Endodermal cell (in vitro differentiated cells): ENCODE results near the gene SRPRB. TPM values are rescaled to one million over a fixed set of nuclear protein-coding genes. Genes with fewer than 3 reads are reported as not detected.

Experiments
- DNase-seq: peaks from one replicate; pipeline ENCODE4 v3.0.0-alpha.2; 2017
- H3K27ac ChIP-seq: 2 replicates; pipeline ENCODE4 v1.5.1; 2013; ENCODE audit warnings: mild to moderate bottlenecking, low read depth, low read length, moderate library complexity
- H3K27me3 ChIP-seq: 2 replicates; pipeline ENCODE4 v1.6.1; 2013; ENCODE audit warnings: mild to moderate bottlenecking, low read length, moderate library complexity; ENCODE audit not compliant: insufficient read depth, control insufficient read depth, poor library complexity, severe bottlenecking
- H3K36me3 ChIP-seq: 2 replicates; pipeline ENCODE4 v1.7.0; 2013; ENCODE audit warnings: mild to moderate bottlenecking, low read length, moderate library complexity; ENCODE audit not compliant: control insufficient read depth, insufficient read depth
- H3K4me1 ChIP-seq: one replicate; pipeline ENCODE4 v1.7.0; 2013; ENCODE audit warnings: low read length; ENCODE audit not compliant: control insufficient read depth, insufficient read depth
- H3K4me3 ChIP-seq: 2 replicates; pipeline ENCODE4 v1.5.1; 2013; ENCODE audit warnings: mild to moderate bottlenecking, low read length, moderate library complexity
- H3K9ac ChIP-seq: 2 replicates; pipeline ENCODE4 v1.6.1; 2013; ENCODE audit warnings: mild to moderate bottlenecking, low read length, moderate library complexity; ENCODE audit not compliant: poor library complexity, severe bottlenecking; ENCODE audit errors: extremely low read depth
- H3K9me3 ChIP-seq: 2 replicates; pipeline ENCODE4 v1.6.1; 2013; ENCODE audit warnings: mild to moderate bottlenecking, low read length, moderate library complexity; ENCODE audit not compliant: control insufficient read depth
- H3K27ac Mint-ChIP-seq: 2 replicates; pipeline ENCODE4 v1.8.0; 2020; ENCODE audit warnings: mixed read lengths
- H3K27me3 Mint-ChIP-seq: 2 replicates; pipeline ENCODE4 v1.8.0; 2021; ENCODE audit warnings: mild to moderate bottlenecking, mixed read lengths; ENCODE audit not compliant: insufficient read depth
- H3K36me3 Mint-ChIP-seq: 2 replicates; pipeline ENCODE4 v1.8.0; 2020; ENCODE audit warnings: low read depth, mixed read lengths
- H3K4me1 Mint-ChIP-seq: 2 replicates; pipeline ENCODE4 v1.8.0; 2020; ENCODE audit warnings: mixed read lengths
- H3K4me3 Mint-ChIP-seq: 2 replicates; pipeline ENCODE4 v1.8.0; 2020; ENCODE audit warnings: mild to moderate bottlenecking, moderate library complexity, mixed read lengths
- H3K9me3 Mint-ChIP-seq: 2 replicates; pipeline ENCODE4 v1.8.0; 2020; ENCODE audit warnings: mild to moderate bottlenecking, mixed read lengths
- CTCF ChIP-seq: fragments of 200-600 bp; sonication (generic); conservative IDR thresholded peaks from 2 replicates; pipeline ENCODE4 v1.5.0; 2021; ENCODE audit warnings: antibody characterized with exemption, mild to moderate bottlenecking
- WGBS, 2 experiments: methylation state at CpG; one replicate each; pipeline versions ENCODE4 v1.1.5 to v1.1.7; 2013; ENCODE audit warnings: missing lambda C conversion rate in 2 of 2, mixed read lengths in 1 of 2; ENCODE audit not compliant: insufficient coverage in 1 of 2, insufficient read length in 1 of 2; 5-methylcytosine and 5-hydroxymethylcytosine counted together
- total RNA-seq, 2 donors: library from RNA; stranded (reverse); fragmentation: NEBNext Ultra II Directional in 1 of 2; extraction: Animal tissue kit (Norgen Biotek cat#: 25700) in 1 of 2; gene quantifications; 2 replicates in 1 of 2; 3 replicates in 1 of 2; pipeline ENCODE4 v1.2.1, GENCODE V29; 2021

Gene SRPRB
- total RNA-seq, 2 donors from 2014 or later, result 26.1 to 33.6 TPM

GRCh38 chr3:133762539-133762938, 43.1 kb upstream of the SRPRB start:
- Histone ChIP-seq H3K4me1 (no peaks in the 10 kb centered on the region), H3K4me3 (no peak overlapping the region), H3K36me3 (no peaks in the 10 kb centered on the region), H3K27ac (no peak overlapping the region), H3K9me3 (no peaks in the 10 kb centered on the region), H3K27me3 (peaks cover 22% of the 10 kb centered on the region), H3K9ac (no peak overlapping the region)
- Mint-ChIP-seq H3K4me3 (no peak overlapping the region), H3K27ac (no peak overlapping the region), H3K27me3 (peaks cover 2% of the 10 kb centered on the region), H3K9me3 (no peaks in the 10 kb centered on the region), H3K36me3 (no peaks in the 10 kb centered on the region), H3K4me1 (peaks cover 12% of the 10 kb centered on the region)
- no peak for DNase-seq
- 54% methylated on average over 3 of the region's 3 CpGs; no CpG with 5 or more reads in 1 of the 2 experiments for WGBS, 2 experiments
- no peak for TF ChIP-seq CTCF

GRCh38 chr3:133763797-133764683, 41.6 kb upstream of the SRPRB start:
- Histone ChIP-seq H3K27ac (no peak overlapping the region), H3K9ac (no peak overlapping the region), H3K4me1 (no peaks in the 10 kb centered on the region), H3K27me3 (peaks cover 23% of the 10 kb centered on the region), H3K36me3 (no peaks in the 10 kb centered on the region), H3K9me3 (no peaks in the 10 kb centered on the region), H3K4me3 (no peak overlapping the region)
- no peak for DNase-seq
- Mint-ChIP-seq H3K27me3 (peaks cover 2% of the 10 kb centered on the region), H3K36me3 (no peaks in the 10 kb centered on the region), H3K27ac (no peak overlapping the region), H3K9me3 (no peaks in the 10 kb centered on the region), H3K4me3 (no peak overlapping the region), H3K4me1 (peaks cover 3% of the 10 kb centered on the region)
- 86 to 88% methylated on average over 6 of the region's 6 CpGs for WGBS, 2 experiments
- TF ChIP-seq CTCF, result no peak

DNA sequence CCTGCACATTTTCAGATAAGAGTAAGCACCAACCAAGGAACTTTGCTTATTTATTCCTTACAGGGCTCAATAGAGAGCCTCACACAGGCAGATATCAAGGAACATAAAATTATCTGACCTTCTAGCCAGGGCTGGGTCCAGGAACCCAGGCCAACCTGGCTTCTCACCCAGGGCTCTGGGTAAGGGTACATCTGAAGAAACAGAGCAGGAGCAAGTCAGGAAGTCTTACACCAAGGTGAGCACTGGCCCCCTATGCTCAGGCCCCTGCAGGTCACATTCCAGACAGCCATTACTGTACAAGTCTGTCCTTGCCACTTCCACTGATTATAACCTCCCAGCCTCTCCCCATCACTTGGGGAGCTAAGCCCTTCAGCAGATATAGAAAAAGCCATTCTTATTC, 40.4 kb upstream of the SRPRB start:
- Mint-ChIP-seq H3K4me3 (no peak overlapping the region), H3K4me1 (no peaks in the 10 kb centered on the region), H3K9me3 (no peaks in the 10 kb centered on the region)

More for the DNA sequence above, 40.4 kb upstream of the SRPRB start:
- no peaks in the 10 kb centered on the region for H3K9me3 ChIP-seq
- TF ChIP-seq CTCF, result no peak
- H3K4me3 ChIP-seq, result no peak overlapping the region
- no peaks in the 10 kb centered on the region for H3K4me1 ChIP-seq
- no peak for DNase-seq
- H3K36me3 Mint-ChIP-seq, result no peaks in the 10 kb centered on the region
- peaks cover 23% of the 10 kb centered on the region for H3K27me3 ChIP-seq
- no peaks in the 10 kb centered on the region for H3K36me3 ChIP-seq
- H3K27ac ChIP-seq, result no peak overlapping the region
- no peak overlapping the region for H3K27ac Mint-ChIP-seq
- H3K27me3 Mint-ChIP-seq, result peaks cover 2% of the 10 kb centered on the region
- H3K9ac ChIP-seq, result no peak overlapping the region
